GM21447 (cell line): ENCODE data around the gene GPER1.
"Not testable (repeated sequence)": the region's sequence is repeated elsewhere in the genome, so short reads cannot be mapped to it uniquely, and the experiment has no call there.

Experiments used
- ATAC-seq: cut with Tn5 transposase; IDR thresholded peaks from one replicate; pipeline ENCODE4 v1.9.1; 2021; ENCODE audit not compliant: unreplicated experiment

GPER1 gene

GRCh38 chr7:1087952-1088920 is at the start of gene GPER1:
GPER1 (plus strand) TSS chr7:1088113; CDS start chr7:1091729, 3,616 bp downstream.
- ATAC-seq, result no peak

- not testable (repeated sequence) for ATAC-seq
Observed at GRCh38 chr7:1040233-1040632, 47.7 kb upstream of the GPER1 start.

DNA sequence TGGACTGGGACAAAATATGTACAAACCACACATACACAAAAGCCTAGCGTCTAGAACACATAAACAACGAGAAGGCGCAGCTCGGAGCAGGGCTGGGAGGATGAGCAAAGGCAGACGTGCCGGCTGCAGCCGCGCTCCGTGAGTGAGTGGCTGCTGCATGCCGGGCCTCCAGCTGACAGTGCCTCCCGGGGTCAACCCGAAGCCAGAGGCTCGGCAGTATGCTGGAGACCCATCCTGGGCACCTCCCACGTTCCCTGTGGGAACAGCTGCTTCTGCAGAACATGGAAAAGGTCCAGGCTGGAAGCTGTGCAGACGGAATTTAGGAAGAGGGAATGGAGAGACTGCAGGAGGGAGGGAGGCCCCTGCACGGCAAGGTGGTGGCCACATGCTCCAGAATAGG is 47.1 kb upstream of the GPER1 start:
- no peak for ATAC-seq

GRCh38 chr7:1041551-1042491 is 46.1 kb upstream of the GPER1 start:
- no peak for ATAC-seq

- ATAC-seq, result no peak
Observed at GRCh38 chr7:1042492-1042833, 45.5 kb upstream of the GPER1 start.

DNA sequence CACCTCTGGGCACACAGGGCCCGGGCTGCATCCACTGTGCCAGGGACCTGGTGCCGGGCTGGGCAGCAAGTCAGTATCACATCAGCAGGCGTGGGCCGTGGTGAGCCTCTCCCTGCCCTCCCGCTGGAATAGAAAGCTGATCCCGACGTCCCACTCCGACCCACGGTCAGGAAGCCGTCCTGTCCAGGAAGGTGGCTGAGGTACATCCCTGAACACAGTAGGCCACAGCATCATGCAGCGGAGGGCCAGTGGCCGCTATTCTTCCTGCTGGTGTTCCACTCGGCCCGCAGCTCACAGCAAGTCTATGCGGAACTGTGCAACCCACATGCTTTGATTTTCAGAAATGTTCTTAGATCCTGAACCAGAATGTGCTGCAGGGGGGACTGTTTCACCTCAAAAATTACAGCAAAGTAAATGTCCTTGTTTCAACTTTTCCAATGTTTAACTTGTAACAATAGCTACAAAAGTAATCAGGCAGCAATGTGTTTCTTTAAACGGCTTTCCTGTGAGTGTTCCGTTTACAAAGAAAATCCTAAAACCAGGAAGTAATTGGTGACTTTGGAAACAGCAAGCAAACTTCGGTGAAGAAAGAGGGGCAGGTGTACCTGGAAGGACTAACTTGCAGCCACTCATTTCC is 44.2 kb upstream of the GPER1 start:
- no peak for ATAC-seq

GRCh38 chr7:1044189-1045068 is 43.5 kb upstream of the GPER1 start, which contains the start of gene GPR146:
GPR146 (plus strand) TSS chr7:1044546; CDS start chr7:1057516, 12,970 bp downstream.
- peak; percentile 91 for ATAC-seq

- no peak for ATAC-seq
Observed at GRCh38 chr7:1045069-1046063, 42.5 kb upstream of the GPER1 start.

DNA sequence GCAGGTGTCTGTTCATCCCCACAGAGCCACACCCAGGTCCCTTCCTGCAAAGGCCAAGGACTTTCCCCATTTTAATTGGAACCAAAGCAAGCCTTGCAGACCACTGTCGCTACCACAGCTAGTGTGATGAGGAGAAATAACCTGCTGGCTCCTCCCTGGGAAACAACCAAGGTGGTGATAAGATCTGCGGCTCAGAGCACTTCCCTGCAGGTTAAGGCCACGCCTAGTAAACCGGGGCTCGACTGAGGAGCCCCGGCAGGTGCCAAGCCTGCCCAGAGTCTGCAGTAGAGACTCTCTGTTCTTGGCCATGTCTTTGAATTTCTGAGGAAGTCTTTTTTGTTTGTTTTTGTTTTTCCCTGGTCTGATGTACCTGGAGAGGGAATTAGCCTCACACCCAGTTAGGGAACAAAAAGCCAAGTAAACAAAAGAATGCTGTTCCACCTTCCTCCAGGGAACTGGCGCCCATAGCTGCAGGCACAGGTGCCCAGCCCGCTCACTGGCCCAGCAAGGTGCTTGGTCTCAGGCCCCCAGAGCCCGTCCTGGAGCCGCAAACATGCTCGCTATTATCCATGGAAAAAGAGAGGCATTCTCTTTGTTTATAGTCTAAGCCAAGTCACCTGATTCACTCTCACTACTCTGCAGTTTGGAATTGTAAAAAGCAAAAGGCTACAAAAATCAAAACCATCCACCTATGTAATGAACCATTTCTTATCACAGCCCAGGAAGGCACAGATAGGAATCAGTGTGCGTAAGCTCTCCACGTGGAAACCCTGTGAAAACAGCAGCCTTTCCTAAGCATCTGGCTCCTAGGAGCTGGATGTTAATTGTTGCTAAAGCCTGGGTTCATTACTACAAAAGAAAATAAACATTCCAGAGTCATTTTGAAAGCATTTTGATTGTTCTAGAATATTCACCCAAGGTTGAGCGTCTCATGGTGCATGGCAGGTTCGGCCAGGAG is 40.9 kb upstream of the GPER1 start:
- ATAC-seq, result no peak

- no peak for ATAC-seq
Observed at GRCh38 chr7:1049006-1049741, 38.7 kb upstream of the GPER1 start.

- no peak for ATAC-seq
Observed at GRCh38 chr7:1049801-1050200, 38.1 kb upstream of the GPER1 start.

DNA sequence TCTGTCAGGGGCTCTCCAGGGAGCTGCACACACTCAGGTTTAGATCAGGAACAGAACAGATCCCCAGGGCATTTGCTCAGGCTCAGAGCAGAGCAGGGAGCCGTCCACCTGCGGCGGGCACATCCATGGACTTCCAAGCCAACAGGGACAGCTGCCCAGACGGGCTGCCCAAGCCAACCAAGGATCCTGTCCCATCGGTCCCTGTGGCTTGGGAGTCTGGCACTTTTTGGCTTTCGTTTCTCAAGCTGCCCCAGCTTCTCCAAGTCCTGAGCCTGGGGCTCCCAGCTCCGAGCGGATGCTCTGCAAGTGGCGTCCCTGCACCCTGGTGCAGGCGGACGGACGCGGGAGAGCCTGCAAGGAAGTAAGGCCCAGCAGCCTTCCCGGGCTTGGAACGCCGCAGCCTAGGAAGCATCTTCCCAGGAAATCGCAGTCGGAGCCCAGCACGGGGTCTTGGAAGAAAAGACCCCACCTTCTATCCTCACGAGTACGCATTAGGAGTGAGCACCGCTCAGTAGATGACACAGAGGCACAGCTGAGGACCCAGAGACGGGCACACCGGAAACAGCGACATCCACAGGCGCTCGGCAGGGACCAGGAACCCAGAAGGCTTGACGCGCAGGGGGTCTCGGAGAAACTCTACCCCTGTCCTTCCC is 37.5 kb upstream of the GPER1 start:
- ATAC-seq, result no peak

DNA sequence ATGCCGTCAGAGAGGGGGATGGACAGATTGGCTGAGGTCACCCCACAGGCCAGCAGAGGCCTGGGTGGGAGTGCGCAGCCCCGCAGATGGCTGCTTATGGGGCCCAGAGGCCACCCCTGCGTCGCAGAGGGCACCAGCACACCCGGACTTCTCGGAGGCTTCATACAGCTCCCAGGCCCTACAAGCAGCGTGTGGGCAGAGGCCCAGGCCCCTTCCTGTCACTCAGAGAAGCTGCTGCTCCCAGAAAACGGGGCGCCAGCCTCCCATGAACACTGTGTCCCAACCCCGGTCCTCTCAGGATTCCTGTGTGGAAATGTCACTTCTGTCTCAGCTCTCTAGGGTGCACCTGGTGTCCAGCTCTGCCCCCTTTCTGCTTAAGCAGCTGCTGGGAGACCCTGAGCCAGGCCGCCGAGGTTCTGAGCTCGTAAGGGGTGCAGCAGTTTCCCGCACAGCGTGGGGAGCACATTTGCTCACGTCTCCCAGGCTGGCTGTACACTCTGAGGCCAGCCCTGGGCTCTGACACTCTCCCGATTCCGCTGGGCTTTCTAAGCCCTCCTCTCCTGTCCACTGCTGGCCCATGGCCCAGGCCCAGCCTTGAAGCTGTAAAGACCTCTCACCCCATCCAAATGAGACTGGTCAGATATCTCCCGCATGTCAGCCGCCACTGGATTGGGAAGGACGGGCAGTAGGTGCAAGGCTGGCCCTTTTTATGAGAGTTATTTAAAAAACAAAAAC is 36.8 kb upstream of the GPER1 start:
- ATAC-seq, result no peak

- ATAC-seq, result no peak
Observed at GRCh38 chr7:1052031-1052818, 35.7 kb upstream of the GPER1 start.

DNA sequence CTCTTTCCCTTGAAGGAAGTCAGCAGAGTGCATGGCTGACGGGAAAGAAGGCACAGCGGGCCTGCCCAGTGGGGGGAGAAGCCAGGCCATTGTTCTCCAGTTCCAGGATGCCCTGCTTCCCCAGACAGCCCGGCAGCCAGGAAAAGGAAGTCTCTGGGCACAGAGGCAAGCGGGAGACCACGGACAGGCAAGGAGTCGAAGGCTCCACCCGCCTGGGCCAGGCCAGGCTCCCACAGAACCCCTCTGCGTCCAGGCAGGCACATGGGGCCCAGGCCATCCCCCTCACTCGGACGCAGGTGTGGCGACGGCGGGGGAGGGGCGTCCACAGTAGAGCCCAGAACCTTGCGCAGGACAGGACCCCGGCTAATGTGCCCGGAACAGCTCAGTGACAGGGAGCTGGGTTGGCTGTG is 34.9 kb upstream of the GPER1 start:
- ATAC-seq, result no peak
